NOMO-1 treated with dmso at 0.1 percent for 144 hours (cell line): ENCODE measurements around the gene MRPL2.
A peak's percentile ranks its signal among the peaks of the same experiment; 100 is the strongest.

Experiments
- DNase-seq: peaks from one replicate; lab custom pipeline; 2025; ENCODE audit not compliant: unreplicated experiment; lab: John Stamatoyannopoulos, UW

Gene MRPL2

GRCh38 chr6:43021270-43022047 lies 37.8 kb downstream of the MRPL2 start, which contains the start of gene RRP36:
Gene RRP36 (plus strand): TSS chr6:43021623. CDS start chr6:43021655, 32 bp downstream.
- DNase-seq = peak; percentile 60

GRCh38 chr6:43020847-43021246 lies 38.4 kb downstream of the MRPL2 start:
- DNase-seq = no peak

GRCh38 chr6:43020052-43020705 lies 39.1 kb downstream of the MRPL2 start:
- DNase-seq = no peak

GRCh38 chr6:43019152-43019551 lies 40.1 kb downstream of the MRPL2 start:
- DNase-seq = no peak

- DNase-seq = no peak
Observed at GRCh38 chr6:43016943-43017334, 42.3 kb downstream of the MRPL2 start.

GRCh38 chr6:43016176-43016942 lies 42.9 kb downstream of the MRPL2 start:
- DNase-seq = no peak

- no peak for DNase-seq
Observed at GRCh38 chr6:43014434-43014909, 44.8 kb downstream of the MRPL2 start.

- DNase-seq = peak; percentile 99
Observed at GRCh38 chr6:43013843-43014433, 45.3 kb downstream of the MRPL2 start, which contains the start of the genes KLHDC3 and MEA1. Gene KLHDC3 (plus strand): TSS chr6:43014249. CDS start chr6:43017193, 2,944 bp downstream. Gene MEA1 (minus strand): TSS chr6:43013946. CDS start chr6:43013813, 133 bp downstream.

GRCh38 chr6:43013097-43013842 lies 46.0 kb downstream of the MRPL2 start:
- DNase-seq = peak; percentile 22

GRCh38 chr6:43012364-43012763 lies 46.9 kb downstream of the MRPL2 start:
- DNase-seq = no peak

- DNase-seq = no peak
Observed at GRCh38 chr6:43011207-43011606, 48.0 kb downstream of the MRPL2 start.

- no peak for DNase-seq
Observed at GRCh38 chr6:43009124-43009523, 50.1 kb downstream of the MRPL2 start.

- no peak for DNase-seq
Observed at GRCh38 chr6:43007126-43007525, 52.1 kb downstream of the MRPL2 start.

GRCh38 chr6:43006251-43006650 lies 53.0 kb downstream of the MRPL2 start:
- no peak for DNase-seq

GRCh38 chr6:43005844-43006243 lies 53.4 kb downstream of the MRPL2 start:
- no peak for DNase-seq
